Peyer's patch (tissue), 4 donors: ENCODE measurements around the gene CD28. TPM values are rescaled to one million over a fixed set of nuclear protein-coding genes. Genes with fewer than 3 reads are reported as not detected.

Source experiments
- DNase-seq, 3 donors: peaks; one replicate each; pipeline ENCODE4 v3.0.0-alpha.2; 2017 to 2019
- H3K27ac ChIP-seq, 4 donors: fragments of 200-600 bp; sonication (generic); one replicate each; pipeline ENCODE4 v1.5.1; 2016 to 2019
- H3K27me3 ChIP-seq, 2 donors: fragments of 200-600 bp; sonication (generic); one replicate each; pipeline ENCODE4 v1.5.1; 2019
- H3K36me3 ChIP-seq, 3 donors: fragments of 200-600 bp; sonication (generic); one replicate each; pipeline ENCODE4 v1.5.1; 2016 to 2019
- H3K4me1 ChIP-seq, 4 donors: fragments of 200-600 bp; sonication (generic); one replicate each; pipeline ENCODE4 v1.5.1; 2016 to 2019
- H3K4me3 ChIP-seq, 4 donors: fragments of 200-600 bp; sonication (generic); 1 replicate in 3 of 4; 2 replicates in 1 of 4; pipeline ENCODE4 v1.5.1; 2016 to 2019; ENCODE audit warnings: mild to moderate bottlenecking in 1 of 4
- H3K9me3 ChIP-seq, 4 donors: fragments of 200-600 bp; sonication (generic); one replicate each; pipeline ENCODE4 v1.5.1; 2016 to 2019; ENCODE audit warnings: mild to moderate bottlenecking in 1 of 4
- CTCF ChIP-seq, 6 experiments: fragments of 450-650 bp in 4 of 6; fragments of 200-600 bp in 2 of 6; sonication (generic) in 1 of 6; IDR thresholded peaks; one replicate each; pipeline ENCODE4 v1.5.1; 2017 to 2019; ENCODE audit warnings: antibody characterized with exemption in 6 of 6, mild to moderate bottlenecking in 3 of 6, moderate library complexity in 1 of 6
- POLR2A ChIP-seq, 2 donors: fragments of 450-650 bp; IDR thresholded peaks; one replicate each; pipeline ENCODE4 v1.5.1; 2017; ENCODE audit warnings: antibody characterized with exemption in 2 of 2, mild to moderate bottlenecking in 2 of 2, moderate library complexity in 2 of 2
- total RNA-seq, 4 donors: library from RNA; depleted of rRNA; stranded (reverse); fragments of >200 nt; gene quantifications; one replicate each; pipeline ENCODE4 v1.1.0, GENCODE V29; 2016

The CD28 gene
- total RNA-seq, 4 donors from 2014 or later = 0.53 to 5.0 (median 0.76) TPM

- Histone ChIP-seq H3K9me3 (no peaks in the 10 kb centered on the region), H3K27ac (no peak overlapping the region), H3K36me3 (no peaks in the 10 kb centered on the region), H3K4me3 (no peak overlapping the region), H3K4me1 (no peaks in the 10 kb centered on the region), H3K27me3 (no peaks in the 10 kb centered on the region)
- DNase-seq = no peak
- TF ChIP-seq CTCF (IDR thresholded peaks at IDR 0.05) = no peak
- TF ChIP-seq POLR2A (IDR thresholded peaks at IDR 0.05) = no peak
These were observed 42.1 kb downstream of the CD28 start for GRCh38 chr2:203748331-203749126.

- H3K4me3 ChIP-seq = no peak overlapping the region
- no peak overlapping the region for H3K27ac ChIP-seq
- no peaks in the 10 kb centered on the region for H3K27me3 ChIP-seq
- no peaks in the 10 kb centered on the region for H3K4me1 ChIP-seq
- no peak for TF ChIP-seq POLR2A (IDR thresholded peaks at IDR 0.05)
- no peak for TF ChIP-seq CTCF (IDR thresholded peaks at IDR 0.05)
- no peak for DNase-seq
- H3K36me3 ChIP-seq = no peaks in the 10 kb centered on the region
- H3K9me3 ChIP-seq = no peaks in the 10 kb centered on the region
These were observed 44.1 kb downstream of the CD28 start for GRCh38 chr2:203750346-203751068.

- Histone ChIP-seq H3K27me3 (no peaks in the 10 kb centered on the region), H3K4me3 (no peak overlapping the region), H3K4me1 (no peaks in the 10 kb centered on the region), H3K27ac (no peak overlapping the region), H3K36me3 (no peaks in the 10 kb centered on the region), H3K9me3 (peaks cover 0 to 7% (median 0%) of the 10 kb centered on the region in 4 donors)
- no peak for DNase-seq
- TF ChIP-seq CTCF (IDR thresholded peaks at IDR 0.05) (no peak), POLR2A (IDR thresholded peaks at IDR 0.05) (no peak)
These were observed 45.3 kb downstream of the CD28 start for GRCh38 chr2:203751685-203752271.

GRCh38 chr2:203756161-203756560 is 49.7 kb downstream of the CD28 start:
- H3K4me1 ChIP-seq = no peaks in the 10 kb centered on the region

More at GRCh38 chr2:203756161-203756560, 49.7 kb downstream of the CD28 start:
- H3K9me3 ChIP-seq = peaks cover 0 to 7% (median 0%) of the 10 kb centered on the region in 4 donors
- TF ChIP-seq CTCF (IDR thresholded peaks at IDR 0.05) = no peak
- no peak for TF ChIP-seq POLR2A (IDR thresholded peaks at IDR 0.05)
- no peak overlapping the region for H3K4me3 ChIP-seq
- no peaks in the 10 kb centered on the region for H3K36me3 ChIP-seq
- no peak overlapping the region for H3K27ac ChIP-seq
- DNase-seq = no peak
- no peaks in the 10 kb centered on the region for H3K27me3 ChIP-seq
